Endothelial cell of umbilical vein (primary cell): ENCODE data around the gene MYO1B.

Experiments used
- CTCF ChIP-seq, 2 donors: IDR thresholded peaks; 1 replicate in 1 of 2; 2 replicates in 1 of 2; pipeline ENCODE4 v1.5.1; 2011; ENCODE audit warnings: low read length in 2 of 2, mild to moderate bottlenecking in 2 of 2, moderate library complexity in 2 of 2, control low read depth in 1 of 2, inconsistent platforms in 1 of 2, low read depth in 1 of 2; ENCODE audit not compliant: insufficient read depth in 1 of 2; ENCODE audit errors: extremely low read depth in 1 of 2
- EZH2 ChIP-seq: IDR thresholded peaks from 2 replicates; pipeline ENCODE4 v1.6.1; 2012; ENCODE audit warnings: borderline replicate concordance, low read depth, mild to moderate bottlenecking, moderate library complexity, low read length, inconsistent platforms; ENCODE audit not compliant: severe bottlenecking
- MYC ChIP-seq: IDR thresholded peaks from one replicate; pipeline ENCODE4 v1.6.1; 2011; ENCODE audit warnings: mild to moderate bottlenecking, low read depth, low read length
- POLR2A ChIP-seq: IDR thresholded peaks from 2 replicates; pipeline ENCODE4 v1.6.1; 2012; ENCODE audit warnings: low read depth, mild to moderate bottlenecking, control low read depth, low read length
- POLR2AphosphoS5 ChIP-seq: IDR thresholded peaks from 2 replicates; pipeline ENCODE4 v1.6.1; 2012; ENCODE audit warnings: low read depth, mild to moderate bottlenecking, control low read depth, low read length, moderate library complexity; ENCODE audit not compliant: insufficient read depth
- TF ChIP-seq, protein P1 (sequence below): IDR thresholded peaks from 2 replicates; pipeline ENCODE4 v1.6.1; 2011; ENCODE audit not compliant: insufficient read depth, insufficient read length

GRCh38 chr2:191434072-191434471 is 188.9 kb downstream of the MYO1B start:
- TF ChIP-seq POLR2A (no peak), CTCF (IDR thresholded peaks at IDR 0.05; ENCODE audit: extremely low read depth in 1 of 2, insufficient read depth in 1 of 2, low read depth in 1 of 2, low read length in 2 of 2) (no peak), MYC (no peak), POLR2AphosphoS5 (no peak), EZH2 (no peak)
- TF ChIP-seq, protein P1, sequence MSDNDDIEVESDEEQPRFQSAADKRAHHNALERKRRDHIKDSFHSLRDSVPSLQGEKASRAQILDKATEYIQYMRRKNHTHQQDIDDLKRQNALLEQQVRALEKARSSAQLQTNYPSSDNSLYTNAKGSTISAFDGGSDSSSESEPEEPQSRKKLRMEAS, result no peak
